ENCODE results near the gene SHB. TPM values are rescaled to one million over a fixed set of nuclear protein-coding genes. Genes with fewer than 3 reads are reported as not detected.

The SHB gene
- total and polyA plus RNA-seq, 2 experiments from 2014 or later, result 20.8 to 48.3 TPM

DNA sequence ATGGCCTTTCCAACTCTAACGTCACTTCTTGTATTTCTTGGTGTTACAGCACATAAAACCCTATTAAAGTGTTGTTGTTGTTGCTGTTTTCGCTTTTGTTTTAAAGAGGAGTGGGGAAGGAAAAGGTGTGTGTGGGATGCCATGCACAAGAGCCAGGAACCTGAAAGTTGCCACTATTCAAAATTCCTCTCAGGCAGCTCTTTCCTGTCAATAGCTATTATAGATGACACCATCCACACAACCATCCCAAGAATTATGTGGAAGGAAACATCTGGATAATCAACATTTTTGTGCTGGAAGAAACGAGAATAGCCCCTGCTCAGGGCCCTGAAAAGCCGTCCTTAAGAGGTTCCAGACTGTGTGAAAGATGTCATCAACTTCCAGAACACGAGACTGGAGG, 79.3 kb downstream of the SHB start:
- no peaks in the 10 kb centered on the region for H3K9me3 ChIP-seq (ENCODE audit: low read depth)
- TF ChIP-seq, protein P1, sequence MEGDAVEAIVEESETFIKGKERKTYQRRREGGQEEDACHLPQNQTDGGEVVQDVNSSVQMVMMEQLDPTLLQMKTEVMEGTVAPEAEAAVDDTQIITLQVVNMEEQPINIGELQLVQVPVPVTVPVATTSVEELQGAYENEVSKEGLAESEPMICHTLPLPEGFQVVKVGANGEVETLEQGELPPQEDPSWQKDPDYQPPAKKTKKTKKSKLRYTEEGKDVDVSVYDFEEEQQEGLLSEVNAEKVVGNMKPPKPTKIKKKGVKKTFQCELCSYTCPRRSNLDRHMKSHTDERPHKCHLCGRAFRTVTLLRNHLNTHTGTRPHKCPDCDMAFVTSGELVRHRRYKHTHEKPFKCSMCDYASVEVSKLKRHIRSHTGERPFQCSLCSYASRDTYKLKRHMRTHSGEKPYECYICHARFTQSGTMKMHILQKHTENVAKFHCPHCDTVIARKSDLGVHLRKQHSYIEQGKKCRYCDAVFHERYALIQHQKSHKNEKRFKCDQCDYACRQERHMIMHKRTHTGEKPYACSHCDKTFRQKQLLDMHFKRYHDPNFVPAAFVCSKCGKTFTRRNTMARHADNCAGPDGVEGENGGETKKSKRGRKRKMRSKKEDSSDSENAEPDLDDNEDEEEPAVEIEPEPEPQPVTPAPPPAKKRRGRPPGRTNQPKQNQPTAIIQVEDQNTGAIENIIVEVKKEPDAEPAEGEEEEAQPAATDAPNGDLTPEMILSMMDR (IDR thresholded peaks at IDR 0.05; ENCODE audit: poor library complexity), result no peak
- TF ChIP-seq EZH2 (IDR thresholded peaks at IDR 0.05; ENCODE audit: borderline replicate concordance) (no peak), EZH2phosphoT487 (IDR thresholded peaks at IDR 0.05; ENCODE audit: low read depth, severe bottlenecking, unreplicated experiment) (no peak)

DNA sequence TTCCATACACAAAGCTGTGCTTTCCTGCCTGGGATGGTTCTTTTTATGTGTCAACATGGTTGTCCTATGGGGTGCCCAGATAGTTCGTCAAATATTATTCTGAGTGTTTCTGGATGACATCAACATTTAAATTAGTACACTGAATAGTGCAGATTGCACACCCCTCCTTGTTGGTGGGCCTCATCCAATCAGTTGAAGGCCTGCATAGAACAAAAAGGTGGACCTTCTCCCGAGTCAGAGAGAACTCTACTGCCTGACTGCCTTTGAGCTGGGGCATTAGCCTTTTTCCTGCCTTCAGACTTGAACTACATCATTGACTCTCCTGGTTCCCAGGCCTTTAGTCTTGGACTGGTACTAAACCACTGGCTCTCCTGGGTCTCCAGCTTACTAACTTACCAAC, 80.4 kb downstream of the SHB start:
- Histone ChIP-seq H3K4me3 (no peak overlapping the region), H3K4me2 (no peak overlapping the region), H3K9me2 (replicated peaks; ENCODE audit: insufficient read depth) (no peaks in the 10 kb centered on the region), H3K27ac (no peak overlapping the region), H2AFZ (no peak overlapping the region), H3K4me1 (ENCODE audit: insufficient read depth) (peaks cover 8% of the 10 kb centered on the region), H3K79me2 (peaks cover 78% of the 10 kb centered on the region), H3K27me3 (no peaks in the 10 kb centered on the region), H3K36me3 (replicated peaks; ENCODE audit: insufficient read depth, low read depth) (no peaks in the 10 kb centered on the region), H4K20me1 (ENCODE audit: insufficient read depth, poor library complexity, severe bottlenecking) (peaks cover 4% of the 10 kb centered on the region), H3K9me3 (ENCODE audit: low read depth) (no peaks in the 10 kb centered on the region)
- TF ChIP-seq, protein P1 (IDR thresholded peaks at IDR 0.05; ENCODE audit: poor library complexity), result no peak
- TF ChIP-seq EZH2 (IDR thresholded peaks at IDR 0.05; ENCODE audit: borderline replicate concordance) (no peak), EZH2phosphoT487 (IDR thresholded peaks at IDR 0.05; ENCODE audit: low read depth, severe bottlenecking, unreplicated experiment) (no peak)
- 60% methylated on average over 2 of the region's 2 CpGs for WGBS (ENCODE audit: low lambda C conversion rate, missing lambda C conversion rate)
- DNase-seq (ENCODE audit: low spot score), result no peak

More for the DNA sequence above, 79.3 kb downstream of the SHB start:
- Histone ChIP-seq H3K4me3 (no peak overlapping the region), H2AFZ (no peak overlapping the region), H3K27me3 (no peaks in the 10 kb centered on the region), H4K20me1 (ENCODE audit: insufficient read depth, poor library complexity, severe bottlenecking) (peaks cover 4% of the 10 kb centered on the region), H3K36me3 (replicated peaks; ENCODE audit: insufficient read depth, low read depth) (no peaks in the 10 kb centered on the region), H3K79me2 (peaks cover 76% of the 10 kb centered on the region), H3K9me2 (replicated peaks; ENCODE audit: insufficient read depth) (no peaks in the 10 kb centered on the region), H3K27ac (no peak overlapping the region), H3K4me1 (ENCODE audit: insufficient read depth) (peaks cover 11% of the 10 kb centered on the region), H3K4me2 (no peak overlapping the region)
- WGBS (ENCODE audit: low lambda C conversion rate, missing lambda C conversion rate), result 77% methylated on average over 5 of the region's 5 CpGs
- DNase-seq (ENCODE audit: low spot score), result no peak

DNA sequence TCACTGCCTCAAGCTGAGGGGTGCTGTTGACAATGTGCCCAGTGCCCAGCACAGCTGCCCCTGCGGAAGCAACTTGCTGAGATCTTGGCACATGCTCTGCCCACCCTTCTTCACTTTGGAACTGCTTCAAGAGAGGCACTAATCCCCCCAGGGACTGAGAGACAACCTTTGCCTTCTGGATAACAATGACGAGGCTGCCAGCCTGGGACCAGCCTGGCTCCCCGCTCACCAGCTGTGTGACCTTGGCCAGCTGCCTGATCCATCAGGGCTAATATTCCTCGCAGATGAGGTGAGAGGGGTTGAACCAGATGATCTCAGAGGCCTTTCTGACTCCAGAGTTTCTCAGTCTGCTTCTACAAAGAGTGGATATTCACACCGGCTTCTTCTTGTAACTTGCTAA, 81.0 kb downstream of the SHB start:
- peaks cover 4% of the 10 kb centered on the region for H4K20me1 ChIP-seq (ENCODE audit: insufficient read depth, poor library complexity, severe bottlenecking)
- TF ChIP-seq EZH2phosphoT487 (IDR thresholded peaks at IDR 0.05; ENCODE audit: low read depth, severe bottlenecking, unreplicated experiment) (no peak), EZH2 (IDR thresholded peaks at IDR 0.05; ENCODE audit: borderline replicate concordance) (no peak)
- TF ChIP-seq, protein P1 (IDR thresholded peaks at IDR 0.05; ENCODE audit: poor library complexity), result no peak
- peaks cover 8% of the 10 kb centered on the region for H3K4me1 ChIP-seq (ENCODE audit: insufficient read depth)
- DNase-seq (ENCODE audit: low spot score), result no peak
- no peak overlapping the region for H3K4me2 ChIP-seq
- H3K27ac ChIP-seq, result no peak overlapping the region
- no peaks in the 10 kb centered on the region for H3K9me3 ChIP-seq (ENCODE audit: low read depth)
- H3K9me2 ChIP-seq (replicated peaks; ENCODE audit: insufficient read depth), result no peaks in the 10 kb centered on the region
- H2AFZ ChIP-seq, result no peak overlapping the region
- no peak overlapping the region for H3K4me3 ChIP-seq
- no peaks in the 10 kb centered on the region for H3K36me3 ChIP-seq (replicated peaks; ENCODE audit: insufficient read depth, low read depth)
- WGBS (ENCODE audit: low lambda C conversion rate, missing lambda C conversion rate), result 87% methylated on average over 5 of the region's 5 CpGs
- peaks cover 73% of the 10 kb centered on the region for H3K79me2 ChIP-seq
- no peaks in the 10 kb centered on the region for H3K27me3 ChIP-seq
